H1 (cell line): ENCODE measurements around the gene TMEM134. TPM values are rescaled to one million over a fixed set of nuclear protein-coding genes. Genes with fewer than 3 reads are reported as not detected.

Source experiments
- CTCF ChIA-PET: fragments of 300-600 bp; sonication (Branson Sonifier 250); formaldehyde crosslinking; loops from one replicate; lab custom pipeline; 2021; ENCODE audit not compliant: partially characterized antibody; lab: Charles Lee
- POLR2A ChIA-PET: fragments of 300-600 bp; sonication (Branson Sonifier 250); formaldehyde crosslinking; loops from one replicate; lab custom pipeline; 2021; ENCODE audit warnings: inconsistent platforms; ENCODE audit not compliant: partially characterized antibody; lab: Charles Lee
- DNase-seq, 2 experiments: peaks; one replicate each; pipeline versions ENCODE4 v3.0.0 to v3.0.0-alpha.2; 2010 to 2022; ENCODE audit warnings: low spot score in 2 of 2, low read depth in 1 of 2, mixed read lengths in 1 of 2
- FAIRE-seq: peaks from 2 replicates; lab custom pipeline; 2011; peaks lifted over from hg19 to GRCh38; lab: Jason Lieb, UNC
- H2AFZ ChIP-seq: 2 replicates; pipeline ENCODE4 v1.8.1; 2012; ENCODE audit warnings: low read length, inconsistent platforms
- H2AK5ac ChIP-seq: 2 replicates; pipeline ENCODE4 v1.6.1; 2013; ENCODE audit warnings: low read depth, low read length
- H2BK120ac ChIP-seq: replicated peaks from 2 replicates; pipeline ENCODE3; 2013; ENCODE audit warnings: low read depth, low read length, inconsistent platforms
- H2BK12ac ChIP-seq: 2 replicates; pipeline ENCODE4 v1.6.1; 2013; ENCODE audit warnings: low read depth, low read length
- H2BK15ac ChIP-seq: 2 replicates; pipeline ENCODE4 v1.6.1; 2013; ENCODE audit warnings: low read length
- H2BK20ac ChIP-seq: 2 replicates; pipeline ENCODE4 v1.6.1; 2013; ENCODE audit warnings: low read length
- H2BK5ac ChIP-seq: 2 replicates; pipeline ENCODE4 v1.6.1; 2013; ENCODE audit warnings: low read depth, low read length
- H3K14ac ChIP-seq: 2 replicates; pipeline ENCODE4 v1.6.1; 2013; ENCODE audit warnings: inconsistent platforms; ENCODE audit not compliant: insufficient read length
- H3K18ac ChIP-seq: 2 replicates; pipeline ENCODE4 v1.6.1; 2013; ENCODE audit warnings: low read length; ENCODE audit errors: extremely low read depth
- H3K23ac ChIP-seq: 2 replicates; pipeline ENCODE4 v1.6.1; 2013; ENCODE audit warnings: inconsistent platforms; ENCODE audit not compliant: insufficient read length
- H3K23me2 ChIP-seq: 2 replicates; pipeline ENCODE4 v1.6.1; 2013; ENCODE audit warnings: low read depth, low read length
- H3K27ac ChIP-seq: 2 replicates; pipeline ENCODE4 v1.6.1; 2011; ENCODE audit warnings: low read depth, low read length, inconsistent platforms
- H3K27me3 ChIP-seq, 4 experiments: replicated peaks in 1 of 4; 1 replicate in 1 of 4; 2 replicates in 3 of 4; pipeline versions ENCODE4 v1.6.1 to v1.8.1; 2011 to 2013; ENCODE audit warnings: low read length in 3 of 4, mild to moderate bottlenecking in 3 of 4, inconsistent platforms in 2 of 4, mixed read lengths in 2 of 4, moderate library complexity in 1 of 4; ENCODE audit not compliant: control insufficient read depth in 3 of 4, insufficient read depth in 3 of 4; ENCODE audit errors: extremely low read depth in 1 of 4
- H3K36me3 ChIP-seq, 4 experiments: 2 replicates each; pipeline versions ENCODE4 v1.6.1 to v1.8.1; 2011 to 2013; ENCODE audit warnings: mild to moderate bottlenecking in 4 of 4, low read length in 3 of 4, moderate library complexity in 2 of 4, control low read depth in 1 of 4, inconsistent platforms in 1 of 4; ENCODE audit not compliant: insufficient read depth in 4 of 4, control insufficient read depth in 2 of 4
- H3K4ac ChIP-seq: replicated peaks from 2 replicates; pipeline ENCODE3; 2013; ENCODE audit warnings: low read length, low read depth, mixed read lengths, inconsistent platforms; ENCODE audit not compliant: insufficient read length
- H3K4me1 ChIP-seq, 4 experiments: replicated peaks in 1 of 4; 1 replicate in 1 of 4; 2 replicates in 3 of 4; pipeline versions ENCODE4 v1.6.1 to v1.8.1; 2011 to 2013; ENCODE audit warnings: low read length in 3 of 4, inconsistent platforms in 2 of 4, mixed read lengths in 1 of 4; ENCODE audit not compliant: insufficient read depth in 4 of 4, control insufficient read depth in 3 of 4
- H3K4me2 ChIP-seq, 2 experiments: 2 replicates each; pipeline versions ENCODE4 v1.6.1 to v1.8.1; 2011 to 2013; ENCODE audit warnings: low read depth in 2 of 2, low read length in 2 of 2, control low read depth in 1 of 2, inconsistent platforms in 1 of 2, mild to moderate bottlenecking in 1 of 2; ENCODE audit not compliant: insufficient read depth in 1 of 2
- H3K4me3 ChIP-seq, 4 experiments: fragments of 200-600, 300-600 bp in 1 of 4; sonication (generic), shearing (Covaris generic), sonication (Bioruptor Twin) in 1 of 4; 2 replicates each; pipeline versions ENCODE4 v1.5.1 to v1.8.1; 2011 to 2016; ENCODE audit warnings: low read length in 4 of 4, low read depth in 3 of 4, control low read depth in 2 of 4, inconsistent platforms in 2 of 4, mild to moderate bottlenecking in 2 of 4, mixed read lengths in 1 of 4, moderate library complexity in 1 of 4; ENCODE audit not compliant: insufficient read depth in 2 of 4; ENCODE audit errors: extremely low read depth in 1 of 4
- H3K56ac ChIP-seq: replicated peaks from 2 replicates; pipeline ENCODE3; 2013; ENCODE audit warnings: low read depth, mild to moderate bottlenecking, mixed read lengths, low read length, inconsistent platforms; ENCODE audit not compliant: insufficient read length
- H3K79me1 ChIP-seq: 2 replicates; pipeline ENCODE4 v1.6.1; 2013; ENCODE audit warnings: low read depth, low read length, control low read depth
- H3K79me2 ChIP-seq, 2 experiments: 2 replicates each; pipeline versions ENCODE4 v1.6.1 to v1.8.1; 2012 to 2013; ENCODE audit warnings: low read length in 2 of 2, mild to moderate bottlenecking in 2 of 2, inconsistent platforms in 1 of 2; ENCODE audit not compliant: insufficient read depth in 2 of 2, control insufficient read depth in 1 of 2
- H3K9ac ChIP-seq, 4 experiments: replicated peaks in 1 of 4; 1 replicate in 1 of 4; 2 replicates in 3 of 4; pipeline versions ENCODE4 v1.6.1 to v1.8.1; 2011 to 2013; ENCODE audit warnings: low read depth in 3 of 4, low read length in 3 of 4, control low read depth in 2 of 4, mild to moderate bottlenecking in 2 of 4, moderate library complexity in 2 of 4, inconsistent platforms in 1 of 4; ENCODE audit errors: extremely low read depth in 1 of 4
- H3K9me3 ChIP-seq, 2 experiments: 2 replicates each; pipeline versions ENCODE4 v1.6.1 to v1.8.1; 2012 to 2013; ENCODE audit warnings: mild to moderate bottlenecking in 2 of 2, moderate library complexity in 2 of 2, control low read depth in 1 of 2, inconsistent platforms in 1 of 2, low read depth in 1 of 2, low read length in 1 of 2, mixed read lengths in 1 of 2; ENCODE audit not compliant: insufficient read depth in 2 of 2
- H4K20me1 ChIP-seq, 2 experiments: replicated peaks in 1 of 2; 2 replicates each; pipeline versions ENCODE3 to v1.8.1; 2011 to 2013; ENCODE audit warnings: inconsistent platforms in 2 of 2, low read length in 2 of 2, mild to moderate bottlenecking in 1 of 2; ENCODE audit not compliant: insufficient read depth in 2 of 2, control insufficient read depth in 1 of 2
- H4K5ac ChIP-seq: 2 replicates; pipeline ENCODE4 v1.6.1; 2013; ENCODE audit warnings: low read length, low read depth, mixed read lengths, inconsistent platforms; ENCODE audit not compliant: insufficient read length
- H4K8ac ChIP-seq: 2 replicates; pipeline ENCODE4 v1.8.0; 2013; ENCODE audit warnings: mild to moderate bottlenecking, moderate library complexity, low read length, inconsistent platforms; ENCODE audit not compliant: insufficient read depth; ENCODE audit errors: extremely low read depth
- H4K91ac ChIP-seq: replicated peaks from 2 replicates; pipeline ENCODE3; 2013; ENCODE audit warnings: low read length, mixed read lengths, inconsistent platforms; ENCODE audit not compliant: insufficient read length
- CBX5 ChIP-seq: fragments of 300-800, 300-1000 bp; sonication (generic); IDR thresholded peaks from 2 replicates; pipeline ENCODE4 v1.7.1; 2016; ENCODE audit warnings: antibody characterized with exemption, low read length, low read depth
- CBX8 ChIP-seq: fragments of 300-800, 300-1000 bp; sonication (generic); IDR thresholded peaks from 2 replicates; pipeline ENCODE4 v1.7.1; 2016; ENCODE audit warnings: low read depth, low read length, borderline replicate concordance
- CREB1 ChIP-seq: IDR thresholded peaks from 2 replicates; pipeline ENCODE4 v1.6.1; 2012; ENCODE audit warnings: inconsistent platforms
- HDAC2 ChIP-seq, 2 experiments: fragments of 300-600 bp in 1 of 2; sonication (generic) in 1 of 2; IDR thresholded peaks; 2 replicates each; pipeline ENCODE4 v1.6.1; 2011 to 2012; ENCODE audit warnings: low read depth in 2 of 2, low read length in 2 of 2, mild to moderate bottlenecking in 2 of 2, moderate library complexity in 2 of 2, borderline replicate concordance in 1 of 2, inconsistent platforms in 1 of 2
- HDAC6 ChIP-seq: IDR thresholded peaks from one replicate; pipeline ENCODE4 v1.7.1; 2012; ENCODE audit warnings: low read depth, mild to moderate bottlenecking, inconsistent platforms, low read length, moderate library complexity
- KDM1A ChIP-seq: fragments of 200-600, 300-600 bp; sonication (generic); IDR thresholded peaks from 2 replicates; pipeline ENCODE4 v1.7.1; 2016; ENCODE audit warnings: mild to moderate bottlenecking, low read length, borderline replicate concordance
- KDM5A ChIP-seq: fragments of 200-600 bp; IDR thresholded peaks from 2 replicates; pipeline ENCODE4 v1.7.1; 2012; ENCODE audit warnings: mild to moderate bottlenecking, low read length, inconsistent platforms, mixed read lengths
- MAFK ChIP-seq: IDR thresholded peaks from 2 replicates; pipeline ENCODE4 v1.6.1; 2012; ENCODE audit warnings: low read depth, mild to moderate bottlenecking, improper control_type of control experiment, low read length
- POLR2A ChIP-seq, 2 experiments: IDR thresholded peaks; 1 replicate in 1 of 2; 2 replicates in 1 of 2; pipeline ENCODE4 v1.6.1; 2011; ENCODE audit warnings: low read depth in 2 of 2, low read length in 2 of 2, mild to moderate bottlenecking in 2 of 2; ENCODE audit errors: control extremely low read depth in 1 of 2
- RBBP5 ChIP-seq: IDR thresholded peaks from 2 replicates; pipeline ENCODE4 v1.7.1; 2012; ENCODE audit warnings: low read depth, mild to moderate bottlenecking, inconsistent platforms, low read length, moderate library complexity, borderline replicate concordance
- SP1 ChIP-seq: IDR thresholded peaks from 2 replicates; pipeline ENCODE4 v1.6.1; 2011; ENCODE audit warnings: low read depth, low read length
- TAF7 ChIP-seq: optimal IDR thresholded peaks from 2 replicates; pipeline ENCODE3; 2011; ENCODE audit warnings: low read depth, mild to moderate bottlenecking, inconsistent platforms, low read length, moderate library complexity, borderline replicate concordance
- TCF12 ChIP-seq: IDR thresholded peaks from 2 replicates; pipeline ENCODE4 v1.6.1; 2011; ENCODE audit warnings: low read depth, mild to moderate bottlenecking, low read length
- TEAD4 ChIP-seq: IDR thresholded peaks from 2 replicates; pipeline ENCODE4 v1.6.1; 2012; ENCODE audit warnings: low read depth, low read length, inconsistent platforms, mixed read lengths
- WGBS, 2 experiments: shearing (Covaris generic) in 1 of 2; methylation state at CpG; one replicate each; pipeline versions ENCODE4 v1.1.6 to v1.1.7; 2013 to 2015; ENCODE audit warnings: low lambda C conversion rate in 2 of 2, mixed read lengths in 2 of 2, inconsistent platforms in 1 of 2, low coverage in 1 of 2, missing lambda C conversion rate in 1 of 2; ENCODE audit not compliant: insufficient replicate concordance in 2 of 2, insufficient coverage in 1 of 2, insufficient read length in 1 of 2; ENCODE audit errors: extremely low coverage in 1 of 2, missing lambda C conversion rate in 1 of 2; 5-methylcytosine and 5-hydroxymethylcytosine counted together
- polyA plus RNA-seq, 7 experiments: library from polyadenylated mRNA; depleted of rRNA in 3 of 7; stranded (reverse) in 5 of 7; unstranded in 2 of 7; fragments of >200 nt in 5 of 7; fragments of 200-250 nt in 2 of 7; gene quantifications; 1 replicate in 5 of 7; 2 replicates in 1 of 7; 4 replicates in 1 of 7; pipeline versions ENCODE4 v1.2.1 to v1.2.3, GENCODE V29; 2011 to 2013; ENCODE audit warnings: missing spikeins in 2 of 7, mixed read lengths in 2 of 7
- total RNA-seq: library from RNA; stranded (reverse); fragmentation: NEBNext Ultra II Directional; extraction: Animal tissue kit (Norgen Biotek cat#: 25700); gene quantifications from 2 replicates; pipeline ENCODE4 v1.2.1, GENCODE V29; 2021

The TMEM134 gene
- total and polyA plus RNA-seq, 2 of the 8 experiments (the other 6 are each of a cell fraction or from before 2014, with no cell fraction given) = 32.4 to 229 TPM

DNA sequence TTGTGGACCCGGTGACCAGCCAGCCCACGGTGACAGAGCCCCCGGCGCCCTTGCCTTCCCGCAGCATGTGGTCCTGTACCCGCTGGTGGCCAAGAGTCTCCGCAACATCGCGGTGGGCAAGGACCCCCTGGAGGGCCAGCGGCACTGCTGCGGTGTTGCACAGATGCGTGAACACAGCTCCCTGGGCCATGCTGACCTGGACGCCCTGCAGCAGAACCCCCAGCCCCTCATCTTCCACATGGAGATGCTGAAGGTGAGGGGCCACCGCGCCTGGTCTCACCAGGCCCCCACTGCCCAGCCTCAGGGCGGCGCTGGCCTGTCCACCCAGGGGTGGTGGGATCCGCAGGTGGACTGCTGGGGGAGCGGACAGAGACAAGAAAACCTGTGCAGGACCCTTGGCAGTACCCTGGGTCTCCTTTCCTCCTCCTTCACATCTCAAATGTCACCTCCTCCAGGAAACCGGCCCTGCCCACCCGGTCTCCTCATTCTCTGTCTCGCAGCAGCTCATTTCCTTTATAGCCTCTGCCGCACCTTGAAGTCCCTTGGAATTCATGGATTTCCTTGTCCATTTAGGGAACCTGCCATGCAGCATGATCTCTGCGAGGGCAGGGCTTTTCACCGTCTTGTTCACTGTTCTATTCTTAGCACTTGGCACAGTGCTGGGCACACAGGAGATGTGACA is 20.3 kb upstream of the TMEM134 start:
- Histone ChIP-seq H3K4ac (no peak overlapping the region), H4K91ac (no peak overlapping the region), H3K27me3 (no peaks in the 10 kb centered on the region), H2AK5ac (no peak overlapping the region), H4K20me1 (peaks cover 0 to 13% of the 10 kb centered on the region in 2 experiments), H3K23me2 (no peaks in the 10 kb centered on the region), H2BK120ac (no peak overlapping the region), H3K27ac (no peak overlapping the region), H2BK20ac (no peak overlapping the region), H3K14ac (no peak overlapping the region), H3K56ac (no peak overlapping the region), H3K79me1 (no peaks in the 10 kb centered on the region), H2BK5ac (no peak overlapping the region), H3K4me3 (no peak overlapping the region), H2AFZ (no peak overlapping the region), H3K23ac (no peak overlapping the region), H3K36me3 (peaks cover 2 to 21% (median 13%) of the 10 kb centered on the region in 4 experiments; a peak in 6 of 8 replicates), H2BK12ac (no peak overlapping the region), H2BK15ac (no peak overlapping the region), H3K4me2 (no peak overlapping the region), H4K8ac (no peak overlapping the region), H3K9ac (no peak overlapping the region), H3K18ac (no peak overlapping the region), H3K4me1 (peaks cover 0 to 4% (median 0%) of the 10 kb centered on the region in 4 experiments; a peak in 1 of 7 replicates), H3K79me2 (no peaks in the 10 kb centered on the region), H3K9me3 (no peaks in the 10 kb centered on the region), H4K5ac (no peak overlapping the region)
- FAIRE-seq (no peak), DNase-seq (no peak)
- WGBS, 2 experiments = 87% methylated on average over 25 of the region's 25 CpGs; no CpG with 5 or more reads in 1 of the 2 experiments
- ChIA-PET CTCF (interaction anchor here (1.0 to 2.6 kb wide), 4 partner anchors 17 to 107 kb away, joined by 3 to 7 read pairs (median 4); partner anchors contain the start of gene PPP1CA), POLR2A (interaction anchor here (1.0 to 2.5 kb wide), 5 partner anchors 15 to 56 kb away, joined by 3 to 9 read pairs (median 3); partner anchors contain the start of genes PTPRCAP and TMEM134)
- no peak for TF ChIP-seq SP1
- no peak for TF ChIP-seq POLR2A (IDR thresholded peaks at IDR 0.05; ENCODE audit: control extremely low read depth in 1 of 2, low read depth in 2 of 2, low read length in 2 of 2)
- TF ChIP-seq TEAD4 = no peak
- no peak for TF ChIP-seq CBX5
- TF ChIP-seq KDM5A = no peak
- no peak for TF ChIP-seq TCF12
- TF ChIP-seq MAFK = no peak
- TF ChIP-seq RBBP5 = no peak
- no peak for TF ChIP-seq CBX8
- TF ChIP-seq TAF7 = no peak
- no peak for TF ChIP-seq HDAC2 (IDR thresholded peaks at IDR 0.05; ENCODE audit: borderline replicate concordance in 1 of 2, low read depth in 2 of 2, low read length in 2 of 2)
- no peak for TF ChIP-seq HDAC6
- no peak for TF ChIP-seq CREB1
- TF ChIP-seq KDM1A = no peak
